A172 (cell line): ENCODE measurements around the gene NLN. TPM values are rescaled to one million over a fixed set of nuclear protein-coding genes. Genes with fewer than 3 reads are reported as not detected.

Source experiments
- DNase-seq: peaks from one replicate; pipeline ENCODE4 v3.0.0-alpha.2; 2015; ENCODE audit warnings: low spot score
- total RNA-seq: library from RNA; depleted of rRNA; stranded (reverse); fragments of >200 nt; shearing (Covaris generic); gene quantifications from 2 replicates; pipeline ENCODE4 v1.2.3, GENCODE V29; 2014

Gene NLN
- total RNA-seq, 1 experiment from 2014 or later = 54.7 TPM

- DNase-seq = no peak
These were observed 86.8 kb downstream of the NLN start for GRCh38 chr5:65808818-65809217.

GRCh38 chr5:65809817-65810531 lies 88.0 kb downstream of the NLN start:
- peak; percentile 83 for DNase-seq

- peak; percentile 91 for DNase-seq
These were observed 89.0 kb downstream of the NLN start for GRCh38 chr5:65811004-65811403.

GRCh38 chr5:65811885-65812284 lies 89.9 kb downstream of the NLN start:
- peak; percentile 64 for DNase-seq

GRCh38 chr5:65812648-65813047 lies 90.6 kb downstream of the NLN start:
- DNase-seq = no peak

GRCh38 chr5:65813174-65813573 lies 91.2 kb downstream of the NLN start:
- no peak for DNase-seq

- DNase-seq = no peak
These were observed 93.2 kb downstream of the NLN start for GRCh38 chr5:65815161-65815560.

- no peak for DNase-seq
These were observed 94.7 kb downstream of the NLN start for GRCh38 chr5:65816729-65817128.

- DNase-seq = no peak
These were observed 95.9 kb downstream of the NLN start for GRCh38 chr5:65817931-65818330.

- DNase-seq = no peak
These were observed 96.6 kb downstream of the NLN start for GRCh38 chr5:65818592-65818991.

GRCh38 chr5:65819215-65819904 lies 97.4 kb downstream of the NLN start:
- no peak for DNase-seq

- no peak for DNase-seq
These were observed 97.9 kb downstream of the NLN start for GRCh38 chr5:65819905-65820240.

- no peak for DNase-seq
These were observed 98.4 kb downstream of the NLN start for GRCh38 chr5:65820373-65820772.

- no peak for DNase-seq
These were observed 100.0 kb downstream of the NLN start for GRCh38 chr5:65821966-65822365.

- DNase-seq = no peak
These were observed 100.7 kb downstream of the NLN start for GRCh38 chr5:65822710-65823109.

- DNase-seq = no peak
These were observed 101.2 kb downstream of the NLN start for GRCh38 chr5:65823204-65823603.

GRCh38 chr5:65823845-65824445 lies 101.9 kb downstream of the NLN start:
- DNase-seq = no peak

- no peak for DNase-seq
These were observed 103.7 kb downstream of the NLN start for GRCh38 chr5:65825408-65826328.

- no peak for DNase-seq
These were observed 106.3 kb downstream of the NLN start for GRCh38 chr5:65828022-65828896.

- DNase-seq = no peak
These were observed 108.9 kb downstream of the NLN start for GRCh38 chr5:65830856-65831255.

- no peak for DNase-seq
These were observed 109.3 kb downstream of the NLN start for GRCh38 chr5:65831276-65831675.
